Tibial nerve (tissue), 4 donors: ENCODE measurements around the gene SLC5A11. TPM values are rescaled to one million over a fixed set of nuclear protein-coding genes. Genes with fewer than 3 reads are reported as not detected.

Source experiments
- DNase-seq, 2 donors: peaks; one replicate each; pipeline ENCODE4 v3.0.0-alpha.2; 2019; ENCODE audit warnings: low spot score in 2 of 2
- H3K27ac ChIP-seq, 4 donors: fragments of 200-600 bp; sonication (generic) in 3 of 4; one replicate each; pipeline ENCODE4 v1.5.1; 2017 to 2019; ENCODE audit warnings: mild to moderate bottlenecking in 1 of 4
- H3K27me3 ChIP-seq, 2 donors: fragments of 200-600 bp; sonication (generic) in 1 of 2; one replicate each; pipeline versions ENCODE4 v1.5.1 to v1.6.0; 2017 to 2019
- H3K36me3 ChIP-seq, 3 donors: fragments of 200-600 bp; sonication (generic); one replicate each; pipeline ENCODE4 v1.5.1; 2018 to 2019
- H3K4me1 ChIP-seq, 4 donors: fragments of 200-600 bp; sonication (generic) in 3 of 4; one replicate each; pipeline ENCODE4 v1.5.1; 2017 to 2019
- H3K4me3 ChIP-seq, 4 donors: fragments of 200-600 bp; sonication (generic) in 3 of 4; one replicate each; pipeline ENCODE4 v1.5.1; 2017 to 2019; ENCODE audit warnings: mild to moderate bottlenecking in 1 of 4, moderate library complexity in 1 of 4
- H3K9me3 ChIP-seq, 4 donors: fragments of 200-600 bp; sonication (generic) in 3 of 4; one replicate each; pipeline ENCODE4 v1.5.1; 2017 to 2019
- EP300 ChIP-seq, 2 donors: sonication (generic); formaldehyde crosslinking; IDR thresholded peaks; one replicate each; pipeline ENCODE4 v1.6.1; 2017; ENCODE audit warnings: antibody characterized with exemption in 2 of 2, mild to moderate bottlenecking in 1 of 2
- POLR2A ChIP-seq, 2 donors: fragments of 450-650 bp; IDR thresholded peaks; one replicate each; pipeline ENCODE4 v1.6.1; 2017; ENCODE audit warnings: antibody characterized with exemption in 2 of 2, mild to moderate bottlenecking in 2 of 2, moderate library complexity in 2 of 2
- WGBS, 2 donors: methylation state at CpG; one replicate each; pipeline ENCODE4 v1.1.5; 2018; 5-methylcytosine and 5-hydroxymethylcytosine counted together
- total RNA-seq, 4 donors: library from RNA; depleted of rRNA; stranded (reverse); fragments of >200 nt; gene quantifications; one replicate each; pipeline ENCODE4 v1.1.0, GENCODE V29; 2016
- TF ChIP-seq, protein P1 (sequence below), 5 experiments: fragments of 200-600 bp in 3 of 5; fragments of 450-650 bp in 2 of 5; sonication (generic) in 3 of 5; IDR thresholded peaks; one replicate each; pipeline ENCODE4 v1.5.1; 2016 to 2019; ENCODE audit warnings: antibody characterized with exemption in 5 of 5, mild to moderate bottlenecking in 3 of 5, moderate library complexity in 2 of 5

The SLC5A11 gene
- total RNA-seq, 4 donors from 2014 or later: not detected

DNA sequence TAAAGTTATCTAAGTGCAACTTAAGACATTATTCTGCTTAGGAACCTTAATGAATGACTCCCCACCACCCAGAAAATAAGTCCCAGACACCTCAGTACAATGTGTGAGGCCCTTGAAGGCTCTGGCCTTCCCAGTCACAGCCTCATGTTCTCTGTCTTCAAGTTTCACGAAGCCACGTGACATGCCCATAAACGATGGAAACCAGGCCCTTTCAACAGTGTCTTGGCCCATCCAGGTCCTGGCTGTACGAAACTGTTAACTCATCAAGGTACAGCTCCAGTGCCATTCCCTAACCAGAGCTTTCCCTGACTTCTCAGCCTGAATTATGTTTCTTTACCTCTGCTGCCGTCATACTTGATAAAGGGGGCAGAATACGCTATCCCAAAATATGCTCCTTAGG is 100.4 kb downstream of the SLC5A11 start:
- WGBS, 2 donors: 85 to 91% methylated on average over 6 of the region's 6 CpGs
- Histone ChIP-seq H3K36me3 (peaks cover 0 to 100% (median 8%) of the 10 kb centered on the region in 3 donors), H3K4me1 (no peaks in the 10 kb centered on the region), H3K27me3 (no peaks in the 10 kb centered on the region), H3K9me3 (no peaks in the 10 kb centered on the region), H3K27ac (no peak overlapping the region), H3K4me3 (no peak overlapping the region)
- no peak for DNase-seq
- TF ChIP-seq, protein P1, sequence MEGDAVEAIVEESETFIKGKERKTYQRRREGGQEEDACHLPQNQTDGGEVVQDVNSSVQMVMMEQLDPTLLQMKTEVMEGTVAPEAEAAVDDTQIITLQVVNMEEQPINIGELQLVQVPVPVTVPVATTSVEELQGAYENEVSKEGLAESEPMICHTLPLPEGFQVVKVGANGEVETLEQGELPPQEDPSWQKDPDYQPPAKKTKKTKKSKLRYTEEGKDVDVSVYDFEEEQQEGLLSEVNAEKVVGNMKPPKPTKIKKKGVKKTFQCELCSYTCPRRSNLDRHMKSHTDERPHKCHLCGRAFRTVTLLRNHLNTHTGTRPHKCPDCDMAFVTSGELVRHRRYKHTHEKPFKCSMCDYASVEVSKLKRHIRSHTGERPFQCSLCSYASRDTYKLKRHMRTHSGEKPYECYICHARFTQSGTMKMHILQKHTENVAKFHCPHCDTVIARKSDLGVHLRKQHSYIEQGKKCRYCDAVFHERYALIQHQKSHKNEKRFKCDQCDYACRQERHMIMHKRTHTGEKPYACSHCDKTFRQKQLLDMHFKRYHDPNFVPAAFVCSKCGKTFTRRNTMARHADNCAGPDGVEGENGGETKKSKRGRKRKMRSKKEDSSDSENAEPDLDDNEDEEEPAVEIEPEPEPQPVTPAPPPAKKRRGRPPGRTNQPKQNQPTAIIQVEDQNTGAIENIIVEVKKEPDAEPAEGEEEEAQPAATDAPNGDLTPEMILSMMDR (IDR thresholded peaks at IDR 0.05): no peak
- TF ChIP-seq EP300 (IDR thresholded peaks at IDR 0.05) (no peak), POLR2A (IDR thresholded peaks at IDR 0.05) (no peak)

- Histone ChIP-seq H3K36me3 (peaks cover 0 to 100% (median 6%) of the 10 kb centered on the region in 3 donors), H3K9me3 (no peaks in the 10 kb centered on the region), H3K4me3 (no peak overlapping the region), H3K27me3 (no peaks in the 10 kb centered on the region), H3K4me1 (no peaks in the 10 kb centered on the region), H3K27ac (no peak overlapping the region)
- DNase-seq: no peak
- WGBS, 2 donors: 90 to 92% methylated on average over 5 of the region's 5 CpGs
- TF ChIP-seq, protein P1 (IDR thresholded peaks at IDR 0.05): no peak
- TF ChIP-seq POLR2A (IDR thresholded peaks at IDR 0.05) (no peak), EP300 (IDR thresholded peaks at IDR 0.05) (no peak)
These were observed 104.5 kb downstream of the SLC5A11 start for GRCh38 chr16:24950275-24950674.

GRCh38 chr16:24953306-24953705 is 107.5 kb downstream of the SLC5A11 start:
- Histone ChIP-seq H3K4me1 (no peaks in the 10 kb centered on the region), H3K9me3 (no peaks in the 10 kb centered on the region), H3K27ac (no peak overlapping the region), H3K27me3 (no peaks in the 10 kb centered on the region), H3K36me3 (peaks cover 0 to 100% (median 6%) of the 10 kb centered on the region in 3 donors), H3K4me3 (no peak overlapping the region)
- TF ChIP-seq EP300 (IDR thresholded peaks at IDR 0.05): no peak
- no peak for TF ChIP-seq POLR2A (IDR thresholded peaks at IDR 0.05)
- TF ChIP-seq, protein P1 (IDR thresholded peaks at IDR 0.05): no peak
- 91 to 93% methylated on average over 6 of the region's 6 CpGs for WGBS, 2 donors
- no peak for DNase-seq

GRCh38 chr16:24953721-24954120 is 108.0 kb downstream of the SLC5A11 start:
- Histone ChIP-seq H3K9me3 (no peaks in the 10 kb centered on the region), H3K4me1 (no peaks in the 10 kb centered on the region), H3K36me3 (peaks cover 0 to 100% (median 6%) of the 10 kb centered on the region in 3 donors), H3K27me3 (no peaks in the 10 kb centered on the region), H3K4me3 (no peak overlapping the region), H3K27ac (no peak overlapping the region)
- DNase-seq: no peak
- TF ChIP-seq POLR2A (IDR thresholded peaks at IDR 0.05): no peak
- 93 to 99% methylated on average over 5 of the region's 5 CpGs for WGBS, 2 donors

DNA sequence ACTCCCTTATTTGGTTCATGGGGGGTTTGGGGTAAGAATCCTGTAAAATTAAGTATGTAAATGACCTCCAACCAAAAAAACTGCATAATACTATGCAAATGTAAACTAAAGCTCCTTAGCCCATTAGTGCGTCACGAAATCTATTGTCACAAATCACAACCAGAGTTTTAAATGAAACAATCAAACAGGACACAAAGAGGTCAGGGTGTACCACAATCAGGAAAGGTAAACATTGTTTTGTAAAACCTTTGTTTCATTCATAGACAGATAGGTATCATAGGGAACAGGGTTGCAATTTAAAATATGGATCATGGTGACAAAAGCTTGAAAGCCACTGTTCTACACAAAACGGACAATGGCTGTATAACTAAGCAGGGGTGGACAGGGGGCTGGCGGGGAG is 108.4 kb downstream of the SLC5A11 start:
- no peak overlapping the region for H3K4me3 ChIP-seq
- no peaks in the 10 kb centered on the region for H3K4me1 ChIP-seq
- no peak for DNase-seq
- TF ChIP-seq EP300 (IDR thresholded peaks at IDR 0.05): no peak
- TF ChIP-seq POLR2A (IDR thresholded peaks at IDR 0.05): no peak
- TF ChIP-seq, protein P1 (IDR thresholded peaks at IDR 0.05): no peak
- H3K27ac ChIP-seq: no peak overlapping the region
- H3K9me3 ChIP-seq: no peaks in the 10 kb centered on the region
- no peaks in the 10 kb centered on the region for H3K27me3 ChIP-seq
- 93 to 94% methylated on average over 4 of the region's 4 CpGs for WGBS, 2 donors
- H3K36me3 ChIP-seq: peaks cover 0 to 100% (median 6%) of the 10 kb centered on the region in 3 donors
